LHCN-M2 (cell line): ENCODE measurements around the gene FLT3LG. TPM values are rescaled to one million over a fixed set of nuclear protein-coding genes. Genes with fewer than 3 reads are reported as not detected.
"Not testable (repeated sequence)": the region's sequence is repeated elsewhere in the genome, so short reads cannot be mapped to it uniquely, and the experiment has no call there.

Source experiments
- DNase-seq: peaks from one replicate; pipeline ENCODE4 v3.0.0-alpha.2; 2012; ENCODE audit warnings: low read depth
- total RNA-seq: library from RNA; depleted of rRNA; stranded (reverse); fragments of >200 nt; gene quantifications from 2 replicates; pipeline ENCODE4 v1.2.3, GENCODE V29; 2014

FLT3LG gene
- total RNA-seq, 1 experiment from 2014 or later: 4.6 TPM

GRCh38 chr19:49440439-49441209 is 33.4 kb upstream of the FLT3LG start:
- no peak for DNase-seq

GRCh38 chr19:49441210-49441959 is 32.6 kb upstream of the FLT3LG start, which contains the start of gene SLC17A7:
Gene SLC17A7, minus strand, starts transcription at chr19:49441527. Its CDS starts 148 bp downstream, at chr19:49441379.
- no peak for DNase-seq

GRCh38 chr19:49441960-49442350 is 32.1 kb upstream of the FLT3LG start:
- no peak for DNase-seq

GRCh38 chr19:49442354-49442753 is 31.7 kb upstream of the FLT3LG start:
- DNase-seq: no peak

GRCh38 chr19:49442771-49443365 is 31.1 kb upstream of the FLT3LG start:
- DNase-seq: peak; percentile 87

- peak; percentile 94 for DNase-seq
Observed at GRCh38 chr19:49443366-49444099, 30.5 kb upstream of the FLT3LG start.

GRCh38 chr19:49444100-49444700 is 29.8 kb upstream of the FLT3LG start:
- not testable (repeated sequence) for DNase-seq

- DNase-seq: no peak
Observed at GRCh38 chr19:49445997-49446396, 28.0 kb upstream of the FLT3LG start.

- DNase-seq: peak; percentile 30
Observed at GRCh38 chr19:49447485-49448431, 26.3 kb upstream of the FLT3LG start.

GRCh38 chr19:49448432-49448786 is 25.6 kb upstream of the FLT3LG start:
- no peak for DNase-seq

- DNase-seq: no peak
Observed at GRCh38 chr19:49450405-49450804, 23.6 kb upstream of the FLT3LG start.

- DNase-seq: peak; percentile 100
Observed at GRCh38 chr19:49451430-49452181, 22.4 kb upstream of the FLT3LG start, which contains the start of gene PIH1D1. Gene PIH1D1, minus strand, starts transcription at chr19:49451814. Its CDS starts 240 bp downstream, at chr19:49451574.

- DNase-seq: peak; percentile 97
Observed at GRCh38 chr19:49453013-49453756, 20.8 kb upstream of the FLT3LG start, which contains the start of gene ALDH16A1. Gene ALDH16A1, plus strand, starts transcription at chr19:49453225. Its CDS starts 107 bp downstream, at chr19:49453332.

GRCh38 chr19:49453757-49454240 is 20.2 kb upstream of the FLT3LG start:
- no peak for DNase-seq

- DNase-seq: no peak
Observed at GRCh38 chr19:49455773-49456172, 18.2 kb upstream of the FLT3LG start.

- no peak for DNase-seq
Observed at GRCh38 chr19:49456326-49456725, 17.7 kb upstream of the FLT3LG start.

- DNase-seq: no peak
Observed at GRCh38 chr19:49458567-49458903, 15.5 kb upstream of the FLT3LG start.

- DNase-seq: no peak
Observed at GRCh38 chr19:49459388-49459787, 14.6 kb upstream of the FLT3LG start.
